ENCODE results near the gene AOC3. TPM values are rescaled to one million over a fixed set of nuclear protein-coding genes. Genes with fewer than 3 reads are reported as not detected.

Gene AOC3
- total RNA-seq, 1 experiment from 2014 or later: 2.8 TPM

DNA sequence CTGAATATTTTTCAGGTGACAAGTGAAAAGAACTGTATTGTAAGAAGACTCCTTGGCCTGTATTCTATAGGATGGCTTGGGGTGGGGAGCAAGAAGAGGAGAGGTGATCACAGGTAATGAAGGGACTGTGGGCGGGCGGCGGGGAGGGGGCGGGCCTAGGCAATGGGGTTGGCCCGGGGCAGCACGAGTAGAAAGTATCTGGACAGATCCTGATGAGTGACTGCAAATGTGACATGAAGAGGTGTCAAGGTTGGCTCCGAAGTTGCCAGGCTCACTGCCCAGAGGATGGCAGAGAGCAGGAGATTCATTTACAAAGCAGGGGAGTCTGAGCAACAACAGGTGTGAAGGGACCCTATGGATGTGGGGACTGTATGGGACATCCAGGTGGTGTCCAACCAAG lies 38.8 kb downstream of the AOC3 start:
- H3K9me3 Mint-ChIP-seq: no peaks in the 10 kb centered on the region

More for the DNA sequence above, 38.8 kb downstream of the AOC3 start:
- Histone ChIP-seq H4K8ac (replicated peaks; ENCODE audit: insufficient read length, low read depth, low read length) (no peak overlapping the region), H2BK12ac (ENCODE audit: insufficient read length, low read depth, low read length) (no peak overlapping the region), H3K4me2 (ENCODE audit: insufficient read depth, insufficient read length, low read length) (no peak overlapping the region), H4K20me1 (ENCODE audit: control insufficient read depth, insufficient read depth, insufficient read length) (no peaks in the 10 kb centered on the region), H3K9me3 (ENCODE audit: control insufficient read depth, low read depth, low read length) (no peaks in the 10 kb centered on the region), H2BK5ac (ENCODE audit: insufficient read length, low read length) (no peak overlapping the region), H3T11ph (ENCODE audit: low read length) (no peak overlapping the region), H3K4ac (ENCODE audit: low read depth, low read length) (no peak overlapping the region), H2BK120ac (ENCODE audit: low read depth, low read length, poor library complexity, severe bottlenecking) (no peak overlapping the region), H3K14ac (ENCODE audit: insufficient read depth, low read length) (no peak overlapping the region), H3K56ac (ENCODE audit: insufficient read length, low read depth, low read length) (no peak overlapping the region), H2BK20ac (ENCODE audit: low read depth, low read length, poor library complexity, severe bottlenecking) (no peak overlapping the region), H3K27me3 (ENCODE audit: insufficient read depth, low read length) (no peaks in the 10 kb centered on the region), H3K23me2 (ENCODE audit: insufficient read length, low read depth, low read length, poor library complexity, severe bottlenecking) (no peaks in the 10 kb centered on the region), H3K4me1 (ENCODE audit: insufficient read depth, low read length) (no peaks in the 10 kb centered on the region; the same call in 1 of the 2 replicates), H3K27ac (ENCODE audit: insufficient read length, low read depth, low read length) (no peak overlapping the region), H2BK15ac (ENCODE audit: low read depth, low read length) (no peak overlapping the region), H2AK5ac (ENCODE audit: insufficient read length, low read length) (no peak overlapping the region), H3K18ac (ENCODE audit: insufficient read length, low read depth, low read length) (no peak overlapping the region), H4K5ac (ENCODE audit: insufficient read length, low read depth, low read length) (no peak overlapping the region), H2AFZ (ENCODE audit: low read length) (no peak overlapping the region), H3K9ac (ENCODE audit: extremely low read depth, insufficient read length, low read length) (no peak overlapping the region), H3K23ac (ENCODE audit: insufficient read length, low read depth, low read length) (no peak overlapping the region), H3K79me1 (ENCODE audit: insufficient read depth, low read depth, low read length, poor library complexity, severe bottlenecking) (no peaks in the 10 kb centered on the region), H3K79me2 (ENCODE audit: insufficient read depth, low read length) (no peaks in the 10 kb centered on the region), H4K91ac (ENCODE audit: insufficient read length, low read depth, low read length) (no peak overlapping the region)
- H3K36me3 Mint-ChIP-seq (ENCODE audit: insufficient read depth in 1 of 3, low read depth in 3 of 3): no peaks in the 10 kb centered on the region
- no peak for DNase-seq
- no peak overlapping the region for H3K27ac Mint-ChIP-seq
- TF ChIP-seq CTCF (conservative IDR thresholded peaks at IDR 0.05): no peak
- WGBS (ENCODE audit: extremely low coverage, insufficient read length, low lambda C conversion rate): no CpG with 5 or more reads among the region's 7 CpGs
- H3K27me3 Mint-ChIP-seq (ENCODE audit: low read depth): peaks cover 7% of the 10 kb centered on the region; the same call in 1 of the 2 replicates
- H3K4me1 Mint-ChIP-seq: peaks cover 13 to 17% of the 10 kb centered on the region in 2 experiments
- no peak overlapping the region for H3K4me3 Mint-ChIP-seq

Data from H9 (cell line).